Fibroblast of peridontal ligament (primary cell): ENCODE results near the gene CTLA4.

ENCODE experiments used
- DNase-seq: peaks from one replicate; pipeline ENCODE4 v3.0.0-alpha.2; 2010; ENCODE audit errors: extremely low read depth

Gene CTLA4

GRCh38 chr2:203867561-203868200 lies at the start of gene CTLA4:
CTLA4 (plus strand) TSS chr2:203867771; CDS start chr2:203867943, 172 bp downstream.
- DNase-seq = no peak

- DNase-seq = no peak
These were observed 48.9 kb upstream of the CTLA4 start for GRCh38 chr2:203818656-203819055.

- no peak for DNase-seq
These were observed 48.0 kb upstream of the CTLA4 start for GRCh38 chr2:203819434-203820133.

GRCh38 chr2:203820969-203821368 lies 46.6 kb upstream of the CTLA4 start:
- no peak for DNase-seq

GRCh38 chr2:203822240-203822639 lies 45.3 kb upstream of the CTLA4 start:
- DNase-seq = no peak

GRCh38 chr2:203823173-203823572 lies 44.4 kb upstream of the CTLA4 start:
- no peak for DNase-seq

- DNase-seq = no peak
These were observed 43.5 kb upstream of the CTLA4 start for GRCh38 chr2:203824057-203824456.

GRCh38 chr2:203824603-203825002 lies 43.0 kb upstream of the CTLA4 start:
- no peak for DNase-seq

- DNase-seq = no peak
These were observed 40.9 kb upstream of the CTLA4 start for GRCh38 chr2:203826704-203827103.

GRCh38 chr2:203830304-203831055 lies 37.1 kb upstream of the CTLA4 start:
- DNase-seq = no peak

GRCh38 chr2:203835420-203835819 lies 32.2 kb upstream of the CTLA4 start:
- no peak for DNase-seq

- DNase-seq = no peak
These were observed 31.4 kb upstream of the CTLA4 start for GRCh38 chr2:203835892-203836800.

- DNase-seq = no peak
These were observed 26.8 kb upstream of the CTLA4 start for GRCh38 chr2:203840655-203841205.

GRCh38 chr2:203841654-203842053 lies 25.9 kb upstream of the CTLA4 start:
- DNase-seq = no peak

- DNase-seq = no peak
These were observed 25.2 kb upstream of the CTLA4 start for GRCh38 chr2:203842373-203842772.

GRCh38 chr2:203846490-203847105 lies 21.0 kb upstream of the CTLA4 start:
- no peak for DNase-seq

GRCh38 chr2:203849010-203849409 lies 18.6 kb upstream of the CTLA4 start:
- no peak for DNase-seq

GRCh38 chr2:203852760-203853159 lies 14.8 kb upstream of the CTLA4 start:
- peak; percentile 5 for DNase-seq

GRCh38 chr2:203853271-203853670 lies 14.3 kb upstream of the CTLA4 start:
- DNase-seq = peak; percentile 3

GRCh38 chr2:203853722-203854121 lies 13.8 kb upstream of the CTLA4 start:
- DNase-seq = no peak

- DNase-seq = no peak
These were observed 12.3 kb upstream of the CTLA4 start for GRCh38 chr2:203855274-203855673.
